Lung (tissue), 12 donors: ENCODE measurements around the gene INPP4B. TPM values are rescaled to one million over a fixed set of nuclear protein-coding genes. Genes with fewer than 3 reads are reported as not detected.

Experiments used
- ATAC-seq: fragments of 200-7000 bp; cut with Tn5 transposase; one replicate; pipeline ENCODE4 v1.9.1; 2020; ENCODE audit warnings: moderate number of reproducible peaks; ENCODE audit not compliant: insufficient read depth, low FRiP score
- DNase-seq, 3 donors: peaks; one replicate each; pipeline ENCODE4 v3.0.0-alpha.2; 2013 to 2017
- H3K27ac ChIP-seq, 2 donors: one replicate each; pipeline ENCODE4 v1.5.1; 2013; ENCODE audit warnings: mild to moderate bottlenecking in 2 of 2, moderate library complexity in 2 of 2, control low read depth in 1 of 2, inconsistent platforms in 1 of 2, low read depth in 1 of 2, low read length in 1 of 2
- H3K27me3 ChIP-seq, 3 donors: one replicate each; pipeline ENCODE4 v1.5.1; 2013; ENCODE audit warnings: low read length in 2 of 3; ENCODE audit not compliant: control insufficient read depth in 3 of 3, insufficient read depth in 3 of 3
- H3K36me3 ChIP-seq, 4 donors: one replicate each; pipeline ENCODE4 v1.5.1; 2013; ENCODE audit warnings: low read length in 4 of 4, mild to moderate bottlenecking in 1 of 4, moderate library complexity in 1 of 4; ENCODE audit not compliant: control insufficient read depth in 4 of 4, insufficient read depth in 4 of 4
- H3K4me1 ChIP-seq, 5 donors: one replicate each; pipeline ENCODE4 v1.5.1; 2013; ENCODE audit warnings: low read length in 5 of 5, mild to moderate bottlenecking in 2 of 5, moderate library complexity in 1 of 5; ENCODE audit not compliant: control insufficient read depth in 5 of 5, insufficient read depth in 5 of 5
- H3K4me3 ChIP-seq: one replicate; pipeline ENCODE4 v1.5.1; 2013; ENCODE audit warnings: mild to moderate bottlenecking, control low read depth, moderate library complexity
- H3K9ac ChIP-seq, 2 donors: one replicate each; pipeline ENCODE4 v1.5.1; 2013; ENCODE audit warnings: low read length in 2 of 2, control low read depth in 1 of 2; ENCODE audit not compliant: insufficient read depth in 1 of 2
- H3K9me3 ChIP-seq, 4 donors: one replicate each; pipeline ENCODE4 v1.5.1; 2013; ENCODE audit warnings: low read length in 3 of 4, mild to moderate bottlenecking in 1 of 4, moderate library complexity in 1 of 4; ENCODE audit not compliant: control insufficient read depth in 4 of 4, insufficient read depth in 3 of 4
- WGBS, 2 donors: extraction: QIAGEN DNeasy Blood & Tissue Kit; methylation state at CpG; one replicate each; pipeline ENCODE4 v1.1.7; 2013; 5-methylcytosine and 5-hydroxymethylcytosine counted together
- polyA plus RNA-seq, 2 donors: library from polyadenylated mRNA; stranded (reverse); fragments of 200-250 nt; gene quantifications; one replicate each; pipeline ENCODE4 v1.2.1, GENCODE V29; 2013
- total RNA-seq, 2 donors: library from RNA; depleted of rRNA in 1 of 2; stranded (reverse); fragments of >200 nt in 1 of 2; gene quantifications; one replicate each; pipeline ENCODE4 v1.2.1, GENCODE V29; 2014 to 2021
- TF ChIP-seq, protein P1 (sequence below): IDR thresholded peaks from 2 replicates; pipeline ENCODE4 v1.5.1; 2012; ENCODE audit warnings: mild to moderate bottlenecking; ENCODE audit errors: control extremely low read depth, extremely low read depth
- donor health status: control.
- donor health status: control.
- donor health status: Bipolar disorder and iron deficiency.
- donor health status: healthy.
- donor health status: DM: yes; HTN: yes; CAD: no.

INPP4B gene
- total and polyA plus RNA-seq, 4 donors, result 2.4 to 32.6 (median 5.6) TPM

GRCh38 chr4:142447009-142447408 lies 399.1 kb downstream of the INPP4B start:
- TF ChIP-seq, protein P1, sequence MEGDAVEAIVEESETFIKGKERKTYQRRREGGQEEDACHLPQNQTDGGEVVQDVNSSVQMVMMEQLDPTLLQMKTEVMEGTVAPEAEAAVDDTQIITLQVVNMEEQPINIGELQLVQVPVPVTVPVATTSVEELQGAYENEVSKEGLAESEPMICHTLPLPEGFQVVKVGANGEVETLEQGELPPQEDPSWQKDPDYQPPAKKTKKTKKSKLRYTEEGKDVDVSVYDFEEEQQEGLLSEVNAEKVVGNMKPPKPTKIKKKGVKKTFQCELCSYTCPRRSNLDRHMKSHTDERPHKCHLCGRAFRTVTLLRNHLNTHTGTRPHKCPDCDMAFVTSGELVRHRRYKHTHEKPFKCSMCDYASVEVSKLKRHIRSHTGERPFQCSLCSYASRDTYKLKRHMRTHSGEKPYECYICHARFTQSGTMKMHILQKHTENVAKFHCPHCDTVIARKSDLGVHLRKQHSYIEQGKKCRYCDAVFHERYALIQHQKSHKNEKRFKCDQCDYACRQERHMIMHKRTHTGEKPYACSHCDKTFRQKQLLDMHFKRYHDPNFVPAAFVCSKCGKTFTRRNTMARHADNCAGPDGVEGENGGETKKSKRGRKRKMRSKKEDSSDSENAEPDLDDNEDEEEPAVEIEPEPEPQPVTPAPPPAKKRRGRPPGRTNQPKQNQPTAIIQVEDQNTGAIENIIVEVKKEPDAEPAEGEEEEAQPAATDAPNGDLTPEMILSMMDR, result no peak
- no peak overlapping the region for H3K4me3 ChIP-seq
- no peaks in the 10 kb centered on the region for H3K4me1 ChIP-seq
- DNase-seq, result no peak
- no peaks in the 10 kb centered on the region for H3K36me3 ChIP-seq
- no peak for ATAC-seq
- no peaks in the 10 kb centered on the region for H3K9me3 ChIP-seq
- no peak overlapping the region for H3K27ac ChIP-seq
- H3K27me3 ChIP-seq, result no peaks in the 10 kb centered on the region
- no peak overlapping the region for H3K9ac ChIP-seq
- 23 to 57% methylated on average over 3 of the region's 3 CpGs for WGBS, 2 donors

GRCh38 chr4:142443469-142443868 lies 402.6 kb downstream of the INPP4B start:
- 97 to 99% methylated on average over 5 of the region's 5 CpGs for WGBS, 2 donors
- no peak overlapping the region for H3K27ac ChIP-seq
- no peaks in the 10 kb centered on the region for H3K4me1 ChIP-seq
- DNase-seq, result no peak
- no peak overlapping the region for H3K4me3 ChIP-seq
- no peak for ATAC-seq
- TF ChIP-seq, protein P1, result no peak
- H3K36me3 ChIP-seq, result no peaks in the 10 kb centered on the region
- peaks cover 0 to 2% (median 0%) of the 10 kb centered on the region in 4 donors for H3K9me3 ChIP-seq
- H3K9ac ChIP-seq, result no peak overlapping the region
- H3K27me3 ChIP-seq, result no peaks in the 10 kb centered on the region

DNA sequence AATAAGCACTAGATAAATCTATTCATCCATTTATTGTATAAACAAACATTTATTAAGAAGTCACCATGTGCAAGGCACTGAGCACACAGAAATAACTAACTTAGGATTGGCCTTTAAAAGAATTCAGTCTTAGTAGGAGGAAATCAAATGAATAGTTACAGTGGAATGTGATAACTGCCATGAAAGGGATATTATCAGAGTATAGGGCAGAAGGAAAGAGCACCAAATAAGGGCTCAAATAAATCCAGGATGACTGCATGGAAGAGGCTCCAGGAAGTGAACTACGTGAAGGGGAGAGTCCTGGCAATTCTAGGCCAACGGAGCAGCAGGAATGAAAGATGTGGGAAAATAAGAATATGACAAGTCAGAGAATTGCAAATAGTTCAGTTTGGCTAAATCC lies 406.0 kb downstream of the INPP4B start:
- no peaks in the 10 kb centered on the region for H3K27me3 ChIP-seq
- H3K36me3 ChIP-seq, result no peaks in the 10 kb centered on the region
- ATAC-seq (no peak), DNase-seq (no peak)
- 86 to 92% methylated on average over 2 of the region's 2 CpGs for WGBS, 2 donors
- no peaks in the 10 kb centered on the region for H3K4me1 ChIP-seq
- TF ChIP-seq, protein P1, result no peak
- H3K9me3 ChIP-seq, result peaks cover 0 to 2% (median 0%) of the 10 kb centered on the region in 4 donors
- no peak overlapping the region for H3K4me3 ChIP-seq
- no peak overlapping the region for H3K27ac ChIP-seq
- H3K9ac ChIP-seq, result no peak overlapping the region

DNA sequence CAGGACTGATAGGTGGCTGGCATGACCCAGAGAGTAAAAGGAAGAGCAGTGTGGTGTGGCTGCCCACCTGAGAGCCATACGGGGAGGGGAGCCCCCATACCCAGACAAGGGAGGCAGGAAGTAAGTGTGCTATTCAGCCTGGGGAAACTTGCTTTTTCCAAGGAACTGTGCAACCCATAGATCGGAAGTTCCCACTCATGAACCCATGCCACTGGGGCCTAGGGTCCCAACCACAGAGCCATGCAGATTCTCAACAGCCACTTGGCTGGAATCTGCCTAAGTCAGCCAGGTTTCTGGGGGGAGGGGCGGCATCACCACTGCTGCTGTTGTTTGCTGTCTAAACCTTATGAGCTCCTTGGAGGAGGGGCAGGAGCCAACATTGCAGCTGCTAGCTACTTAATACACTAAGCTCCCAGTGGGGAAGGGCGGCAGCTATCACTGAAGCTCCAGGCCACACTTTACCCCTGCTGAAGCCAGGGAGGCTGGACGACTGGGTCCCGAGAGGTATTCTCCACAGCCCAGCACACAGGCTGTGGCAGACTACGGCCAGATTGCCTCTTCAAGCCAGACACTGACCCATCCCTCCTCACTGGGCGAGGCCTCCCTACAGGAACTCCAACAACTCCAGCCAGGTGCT lies 410.4 kb downstream of the INPP4B start:
- Histone ChIP-seq H3K4me1 (no peaks in the 10 kb centered on the region), H3K27ac (no peak overlapping the region), H3K9ac (no peak overlapping the region), H3K9me3 (peaks cover 0 to 2% (median 0%) of the 10 kb centered on the region in 4 donors), H3K27me3 (no peaks in the 10 kb centered on the region), H3K36me3 (no peaks in the 10 kb centered on the region), H3K4me3 (no peak overlapping the region)
- TF ChIP-seq, protein P1, result no peak
- 92 to 93% methylated on average over 8 of the region's 8 CpGs for WGBS, 2 donors
- DNase-seq, result peak in 2 of 3 donors; percentile 25 to 51
- no peak for ATAC-seq
